ENCODE data around the gene RAD1.

Gene RAD1

DNA sequence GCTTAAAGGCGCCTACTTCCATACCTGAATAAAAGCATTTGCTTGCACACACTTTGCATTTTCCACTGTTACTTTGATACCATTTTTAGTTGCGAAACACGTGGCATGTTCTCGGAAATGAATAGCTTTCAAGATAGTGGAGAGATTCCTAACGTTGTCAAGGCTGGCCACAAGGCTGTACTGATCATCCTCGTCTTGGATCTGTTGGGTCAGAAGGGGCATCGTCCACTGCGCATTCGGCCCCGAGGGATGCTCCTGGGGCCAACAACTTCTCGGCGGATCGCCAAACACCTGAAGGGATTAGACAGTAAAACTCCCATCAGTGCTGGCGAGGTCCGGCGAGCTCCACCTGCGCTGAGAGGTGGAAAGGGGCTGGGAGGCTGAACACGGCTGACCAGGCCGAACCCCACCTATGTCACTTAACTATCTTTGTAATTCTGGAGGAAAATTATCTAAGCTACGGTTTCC is 599 bp downstream of the RAD1 start:
- no peak for DNase-seq

DNA sequence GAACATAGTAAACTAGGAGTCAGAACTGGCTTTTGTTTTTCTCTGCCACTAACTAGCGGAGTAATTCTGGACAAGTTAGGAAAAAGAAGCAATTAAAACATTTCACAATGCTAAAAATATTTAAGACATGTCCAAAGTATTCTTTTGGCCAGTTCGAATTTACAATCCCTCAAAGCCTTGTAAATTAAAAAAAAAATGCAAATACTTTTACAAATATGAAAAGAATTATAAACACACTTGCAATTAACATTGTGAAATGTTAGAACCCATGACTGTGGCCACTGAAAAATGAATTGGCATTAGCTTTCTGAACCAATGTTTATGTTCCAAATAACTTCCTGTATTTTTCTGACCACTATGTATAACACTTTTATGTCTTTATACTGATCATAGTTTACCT is 2.2 kb downstream of the RAD1 start:
- DNase-seq = no peak

DNA sequence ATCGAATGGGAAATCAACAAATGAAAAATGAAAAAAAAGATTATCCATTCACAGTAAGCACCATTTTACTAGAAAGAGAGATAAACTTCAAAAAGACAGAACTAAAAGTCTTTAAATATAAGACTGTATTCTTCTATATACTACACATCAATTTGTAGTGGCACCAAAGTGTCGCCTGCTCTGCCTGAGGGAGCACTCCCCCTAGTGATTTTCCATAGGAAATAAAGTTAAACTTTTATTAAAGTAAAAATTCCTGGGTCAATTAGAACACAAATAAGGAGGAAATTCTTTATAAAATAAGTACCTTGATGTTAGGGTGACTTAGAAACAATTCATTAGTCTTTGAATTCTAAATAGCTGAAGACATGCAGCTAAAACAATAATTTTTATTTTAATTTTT is 9.7 kb downstream of the RAD1 start:
- DNase-seq = no peak

DNA sequence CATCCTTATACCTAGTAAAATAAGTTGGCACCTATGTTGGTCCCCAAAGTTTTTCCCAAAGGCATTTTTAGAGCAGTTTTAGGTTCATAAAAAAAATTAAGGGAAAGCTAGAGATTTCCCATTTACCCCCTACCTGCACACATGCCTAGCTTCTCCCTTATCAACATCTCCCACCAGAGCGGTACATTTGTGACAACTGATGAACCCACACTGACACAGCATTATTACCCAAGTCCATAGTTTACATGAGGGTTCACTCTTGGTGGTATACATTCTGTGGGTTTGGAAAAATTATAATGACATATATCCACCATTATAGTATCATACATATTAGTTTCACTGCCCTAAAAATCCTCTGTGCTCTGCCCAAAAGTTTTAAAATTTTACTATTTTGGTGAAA is 12.0 kb downstream of the RAD1 start:
- DNase-seq = no peak

DNA sequence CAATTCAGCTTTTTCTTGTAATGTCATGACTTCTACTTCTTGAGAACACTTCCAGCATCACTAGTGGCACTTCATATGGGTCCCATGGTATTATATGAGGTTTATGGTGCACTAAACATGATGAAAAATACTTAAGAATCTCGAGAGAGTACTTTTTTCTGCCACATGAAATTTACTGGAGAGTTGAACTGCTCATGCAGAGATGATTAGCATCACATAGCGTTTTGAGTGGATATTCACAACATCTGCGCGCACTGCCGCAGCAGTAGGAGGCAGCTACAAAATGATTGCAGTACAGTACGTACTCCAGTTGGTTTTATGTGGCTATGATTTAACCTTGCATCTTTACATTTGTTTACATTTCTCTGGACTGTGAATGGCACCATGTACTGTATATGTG is 14.7 kb downstream of the RAD1 start:
- no peak for DNase-seq

DNA sequence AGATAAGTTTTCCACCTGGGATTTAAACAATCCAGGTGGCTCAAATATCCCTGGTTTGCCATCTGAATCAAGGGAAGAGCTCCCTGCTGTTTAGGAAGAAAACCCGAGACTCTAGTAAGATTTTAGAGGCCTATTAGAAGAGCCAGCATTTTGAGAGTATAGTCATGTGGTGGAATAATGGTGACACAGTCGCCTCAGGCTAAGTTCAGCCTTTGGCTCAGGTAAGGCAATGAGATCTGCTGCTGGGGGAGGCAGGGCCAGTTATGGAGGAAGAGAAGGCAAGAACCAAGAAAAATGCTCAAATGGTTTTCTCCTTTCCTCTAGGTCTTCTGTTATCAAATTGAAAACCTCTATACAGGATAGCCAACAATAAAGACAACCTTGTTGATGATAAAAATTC is 16.2 kb downstream of the RAD1 start:
- no peak for DNase-seq

DNA sequence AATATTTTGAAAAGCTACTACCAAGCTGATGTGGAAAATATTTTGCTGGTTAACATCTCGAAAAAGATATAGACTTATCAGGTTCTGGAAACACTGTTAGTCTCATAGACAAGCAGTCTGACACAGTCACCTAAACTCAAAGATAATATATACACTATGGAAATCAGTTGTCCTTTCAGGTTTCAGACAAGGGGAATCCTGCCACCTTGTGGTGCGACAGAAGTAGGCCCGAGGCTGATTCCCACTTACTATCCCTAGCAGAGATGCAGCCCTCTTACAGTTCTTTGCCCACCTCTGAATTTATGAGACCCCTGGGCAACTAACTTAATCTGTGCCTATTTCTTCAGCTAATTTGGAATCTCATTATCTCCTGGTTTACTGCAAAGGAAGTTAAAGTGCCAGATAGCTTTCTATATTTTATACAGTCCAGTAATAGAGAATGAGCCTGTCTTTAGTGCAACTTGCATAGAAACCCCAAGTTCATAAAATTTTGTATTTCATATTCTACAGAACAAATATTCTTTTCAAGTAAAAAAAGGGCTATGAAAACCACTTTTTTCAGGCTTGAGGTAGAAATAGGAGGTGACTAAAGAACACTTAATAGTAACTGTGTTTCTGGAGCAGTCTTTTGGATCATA is 16.9 kb downstream of the RAD1 start:
- peak; percentile 50 for DNase-seq

DNA sequence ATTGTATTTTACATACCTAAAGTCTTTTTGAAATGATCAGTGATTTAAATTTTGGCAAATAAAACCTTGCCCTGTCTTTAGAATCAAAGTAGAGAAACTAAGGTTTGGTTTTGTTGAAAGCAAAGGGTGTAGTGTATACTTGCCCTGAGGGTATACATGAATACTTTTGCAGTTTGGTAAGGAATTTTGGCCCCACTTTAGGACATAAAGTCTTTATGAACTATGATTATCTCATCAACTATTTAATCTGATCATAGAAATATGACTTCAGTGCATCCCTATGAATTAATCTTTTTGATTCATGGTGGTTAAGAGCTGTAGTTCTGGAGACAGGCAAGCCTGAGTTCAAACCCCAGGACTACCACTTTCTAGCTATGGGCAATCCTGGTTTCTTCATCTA is 17.7 kb downstream of the RAD1 start:
- DNase-seq = no peak

DNA sequence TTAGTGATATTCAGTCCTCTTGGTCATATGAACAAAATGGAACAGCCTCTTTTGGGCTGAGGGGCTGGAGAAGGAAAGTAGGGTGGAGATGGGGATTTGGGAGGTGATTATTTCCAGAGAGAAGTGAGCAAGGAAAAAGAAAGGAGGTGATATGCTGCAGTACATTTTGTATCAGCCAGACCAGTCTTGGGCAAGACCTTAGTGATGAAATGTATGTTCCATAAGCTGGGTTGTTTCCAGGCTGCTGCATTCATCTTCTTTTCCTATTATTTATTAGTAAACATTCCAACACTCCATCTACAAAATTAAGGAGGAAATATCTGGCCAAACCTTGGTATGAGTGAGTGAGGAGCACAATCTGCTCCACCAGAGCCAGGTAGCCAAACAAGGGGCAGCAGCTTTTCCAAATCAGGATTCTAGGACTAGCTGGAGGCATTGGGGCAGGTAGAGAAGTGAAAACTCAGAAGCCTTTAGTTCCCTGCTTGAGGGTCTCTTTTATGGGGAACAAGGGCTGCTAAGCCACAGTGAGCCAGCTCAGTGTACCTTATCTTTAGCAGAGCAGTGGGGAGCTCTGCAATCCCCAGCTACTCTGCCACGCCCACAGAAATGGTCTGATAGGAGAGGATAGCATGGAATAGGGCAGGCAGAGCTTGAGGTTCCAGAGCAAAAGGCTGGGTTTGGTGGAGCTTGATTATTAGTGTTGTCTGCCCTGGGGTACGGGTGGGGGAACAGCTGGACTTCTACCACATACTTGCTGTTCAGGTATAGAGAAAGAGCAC is 19.5 kb downstream of the RAD1 start:
- no peak for DNase-seq

DNA sequence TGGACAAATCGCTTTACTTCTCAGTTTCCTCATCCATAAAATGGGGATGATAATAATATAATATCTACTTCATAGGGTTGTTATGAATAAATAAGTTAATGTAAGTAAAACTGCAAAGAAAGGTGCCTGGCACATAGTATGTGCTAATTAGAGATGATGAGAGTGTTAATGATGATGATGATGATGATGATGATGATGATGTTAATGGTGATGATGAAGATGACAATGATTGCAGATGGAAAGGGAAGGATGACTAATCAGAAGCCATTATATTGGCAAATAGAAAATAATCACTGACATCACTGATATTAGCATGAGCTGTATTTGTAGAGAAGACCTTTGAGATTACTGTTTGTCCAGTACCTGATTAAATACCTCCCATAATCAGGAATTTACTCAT is 20.6 kb downstream of the RAD1 start:
- no peak for DNase-seq

DNA sequence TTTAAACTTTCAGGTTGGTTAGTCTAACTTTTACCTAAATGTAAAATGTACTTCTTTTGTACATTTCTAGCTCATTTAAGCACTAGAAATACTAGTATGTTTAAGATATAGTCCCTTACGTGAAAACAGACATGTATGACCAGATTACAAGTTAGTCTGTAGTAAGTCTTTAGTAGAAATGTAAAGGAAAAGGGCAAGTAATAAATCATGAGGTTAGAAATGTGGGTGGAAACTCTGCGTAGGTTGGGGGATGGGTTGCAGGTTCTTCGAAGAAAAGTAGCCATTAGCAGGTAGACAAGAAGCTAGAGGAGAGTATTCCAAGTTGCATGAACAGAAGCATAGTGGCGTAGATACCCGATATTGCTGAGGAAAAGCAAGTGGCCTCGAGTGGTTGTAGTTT is 22.9 kb downstream of the RAD1 start:
- DNase-seq = no peak

DNA sequence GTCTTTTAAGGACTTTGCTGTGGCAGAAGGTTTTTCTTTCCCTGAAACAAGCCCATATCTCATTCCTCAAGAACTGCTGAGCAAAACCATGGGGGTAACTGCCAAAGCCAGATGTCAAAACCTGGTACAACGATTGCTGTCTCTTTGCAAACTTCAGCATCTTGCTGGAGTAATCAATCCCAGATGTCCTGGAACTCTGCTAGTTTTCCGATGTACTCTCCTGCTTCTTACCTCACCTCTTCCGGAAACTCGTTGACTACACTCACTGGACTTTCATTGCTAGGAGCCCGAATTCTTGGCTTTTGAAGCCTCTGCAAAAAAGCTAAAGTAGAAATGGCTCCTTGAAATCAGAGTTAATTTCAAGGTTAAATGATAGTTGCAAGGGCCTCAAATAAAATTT is 23.3 kb downstream of the RAD1 start:
- DNase-seq = no peak

DNA sequence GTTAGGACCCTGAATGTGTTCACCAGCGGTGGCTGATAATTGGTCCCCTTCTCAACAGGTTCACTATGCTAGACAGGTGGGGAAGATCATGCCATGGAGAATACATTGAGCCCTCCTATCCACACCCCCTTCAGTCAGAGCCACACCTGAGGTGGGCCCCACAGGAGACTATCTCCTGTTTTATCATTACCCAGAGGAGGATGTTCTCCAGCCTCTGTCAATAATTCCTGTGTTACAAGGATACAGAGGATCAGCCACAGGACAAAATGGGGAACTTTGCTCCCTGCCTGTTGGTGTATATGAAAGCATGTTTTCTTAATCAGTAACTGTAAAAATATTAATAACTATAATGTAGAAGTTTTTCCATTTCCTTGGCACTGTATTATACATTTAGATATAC is 25.9 kb downstream of the RAD1 start:
- no peak for DNase-seq

DNA sequence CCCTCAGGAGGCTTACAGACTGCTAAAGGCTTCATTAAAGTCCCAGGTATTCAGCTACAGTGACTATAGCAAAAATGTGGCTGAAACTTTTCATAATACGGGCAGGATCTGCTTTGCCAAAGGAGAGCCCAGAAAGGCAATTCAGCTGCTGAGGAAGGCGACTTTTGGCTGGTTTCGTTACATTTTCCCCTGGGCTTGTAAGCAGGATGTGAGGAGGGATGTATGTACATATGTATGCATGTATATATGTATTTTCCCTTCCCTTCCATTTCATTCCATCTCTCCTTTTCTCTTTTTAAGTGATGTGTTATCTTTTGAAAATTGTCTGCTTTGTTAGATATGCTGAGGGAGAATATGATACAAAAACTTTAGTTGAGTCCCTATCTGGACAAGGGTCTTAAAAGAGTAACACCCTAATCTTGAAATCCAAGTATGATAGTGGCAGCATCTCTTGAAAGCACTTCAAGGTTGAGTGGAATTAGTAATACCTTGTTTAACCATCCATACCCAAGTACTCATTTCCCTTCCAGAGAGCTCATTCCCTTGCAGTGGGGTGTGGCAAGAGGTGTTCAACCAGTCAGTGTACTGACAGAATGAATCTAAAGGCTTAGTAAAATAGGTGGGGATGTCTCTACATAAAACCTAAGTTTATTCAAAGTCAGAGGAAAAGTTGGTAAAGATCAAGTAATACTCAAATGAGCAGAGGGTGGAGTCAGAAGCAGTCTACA is 28.7 kb downstream of the RAD1 start:
- no peak for DNase-seq

DNA sequence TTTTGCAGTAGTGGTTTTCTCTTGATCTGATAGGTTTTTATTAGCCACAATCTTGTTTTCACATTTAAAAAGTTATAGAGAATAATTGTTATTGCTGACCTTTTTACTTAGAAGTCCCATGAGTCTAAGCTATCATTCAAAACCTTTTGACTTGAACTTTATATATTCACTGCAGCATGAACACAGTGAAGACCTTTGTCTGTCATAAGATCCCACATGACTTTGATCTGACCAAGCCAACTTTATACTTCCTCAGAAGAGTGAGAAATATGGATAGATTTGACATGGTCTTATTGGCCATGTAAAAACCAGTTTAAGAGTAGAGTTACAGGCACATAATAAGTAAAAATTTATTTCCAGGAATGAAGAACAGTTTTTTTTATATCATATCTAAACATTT is 34.1 kb downstream of the RAD1 start:
- no peak for DNase-seq

DNA sequence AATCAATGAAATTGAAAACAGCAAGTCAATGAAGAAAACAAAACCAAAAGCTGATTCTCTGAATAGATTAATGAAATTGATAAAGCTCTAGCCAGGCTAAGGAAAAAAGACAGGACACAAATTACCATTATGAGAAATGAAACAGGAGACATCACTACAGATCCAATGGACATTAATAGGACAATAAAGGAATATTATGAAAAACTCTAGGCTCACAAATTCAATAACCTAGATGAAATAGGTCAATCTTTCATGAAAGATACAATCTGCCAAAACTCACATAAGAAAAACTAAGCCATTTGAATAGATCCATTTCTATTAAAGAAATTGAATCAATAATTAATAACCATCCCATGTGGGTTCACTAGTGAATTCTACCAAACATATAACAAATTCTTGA is 39.0 kb downstream of the RAD1 start:
- DNase-seq = no peak

DNA sequence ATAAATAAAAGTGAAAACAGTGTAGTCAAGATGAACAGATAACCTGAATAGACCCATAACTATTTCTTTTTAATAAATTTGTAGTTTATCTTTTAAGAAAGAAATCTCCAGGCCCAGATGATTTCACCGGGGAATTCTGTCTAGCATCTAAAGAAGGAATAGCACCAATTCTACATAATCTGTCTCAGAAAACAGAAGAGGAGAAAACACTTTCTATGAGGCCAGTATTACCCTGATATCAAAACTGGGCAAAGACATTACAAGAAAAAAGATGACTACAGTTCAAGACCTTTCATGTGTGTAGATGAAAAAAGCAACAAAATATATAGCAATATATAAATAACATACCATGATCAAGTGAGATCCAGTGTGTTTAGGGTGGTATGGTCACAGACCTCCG is 44.9 kb downstream of the RAD1 start:
- DNase-seq = no peak

DNA sequence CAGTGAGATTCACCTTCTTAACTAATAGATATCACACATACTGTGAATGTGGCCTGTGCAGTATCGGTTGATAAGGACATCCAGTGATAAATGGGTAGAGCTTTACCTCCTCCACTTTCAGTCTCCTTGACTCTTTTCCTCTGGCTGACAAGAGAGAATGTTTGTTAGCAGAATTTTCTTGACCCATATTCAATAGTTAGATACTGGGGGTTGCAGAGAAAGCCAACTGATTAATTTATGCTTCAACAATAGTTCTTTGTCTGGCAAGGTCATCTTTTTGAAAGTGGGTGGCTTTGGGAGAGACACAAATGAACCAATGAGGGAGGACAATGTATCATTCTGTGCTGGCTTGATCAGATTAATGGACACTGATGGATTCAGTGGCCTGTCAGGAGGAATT is 46.0 kb downstream of the RAD1 start:
- no peak for DNase-seq

DNA sequence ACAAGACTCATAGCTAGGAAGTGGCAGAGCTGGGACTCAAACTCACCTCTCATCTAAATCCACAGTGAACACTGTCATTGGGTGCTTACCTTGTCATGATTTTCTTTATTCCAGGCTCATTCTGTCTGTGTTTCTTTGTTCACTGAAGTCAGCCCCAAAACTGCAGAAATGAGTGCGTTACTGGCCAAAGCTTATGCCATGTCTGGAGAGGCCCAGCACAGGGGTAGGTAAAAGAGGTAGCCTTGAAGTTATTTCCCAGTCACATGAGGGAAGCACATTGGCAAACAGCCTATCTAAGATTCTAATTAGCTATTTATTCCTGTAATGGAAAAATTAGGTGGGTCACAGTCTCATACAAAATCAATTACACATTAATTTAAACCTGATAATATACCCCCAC is 46.5 kb downstream of the RAD1 start:
- DNase-seq = no peak

DNA sequence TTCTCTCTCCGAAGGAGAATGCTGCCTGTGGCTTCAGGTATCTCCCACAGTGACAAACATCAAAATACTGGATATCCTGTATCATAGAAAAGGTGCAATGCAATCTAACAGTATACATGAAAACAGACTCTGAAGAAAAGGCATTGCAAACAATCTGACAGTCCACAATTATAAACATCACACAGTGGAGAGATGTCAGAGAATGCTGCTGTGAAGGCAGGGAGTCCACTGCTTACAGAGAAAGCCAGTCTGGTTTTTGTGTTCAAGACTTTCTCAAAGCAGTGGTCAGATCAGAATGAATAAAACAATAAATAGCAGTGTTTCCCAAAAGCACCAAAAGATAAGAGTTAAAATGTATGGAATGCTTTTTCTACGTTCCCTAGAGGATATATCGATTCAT is 47.6 kb downstream of the RAD1 start:
- DNase-seq = no peak

DNA sequence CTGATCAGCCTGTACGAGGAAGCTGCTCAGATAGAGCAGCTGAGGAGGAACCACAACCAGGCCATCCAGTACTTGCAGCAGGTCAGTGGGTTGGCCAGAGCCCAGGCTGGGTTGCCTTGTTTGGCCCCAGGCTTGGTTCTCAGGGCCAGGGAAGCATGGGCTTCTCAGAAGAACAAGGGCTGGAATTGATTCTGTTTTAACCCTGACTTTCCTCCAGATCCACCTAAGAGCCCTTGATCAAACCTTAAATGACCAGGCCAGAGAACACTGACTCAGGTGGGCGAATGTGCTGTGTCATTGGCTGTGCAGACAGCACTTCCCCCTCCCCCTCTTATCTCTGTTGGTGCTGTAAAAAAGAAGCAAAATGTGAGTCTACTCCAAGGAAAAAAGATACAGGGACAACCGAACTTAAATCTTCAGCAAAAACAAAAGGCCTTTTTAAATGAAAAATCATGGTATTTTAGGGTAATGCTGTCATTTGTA is 48.3 kb downstream of the RAD1 start:
- no peak for DNase-seq

DNA sequence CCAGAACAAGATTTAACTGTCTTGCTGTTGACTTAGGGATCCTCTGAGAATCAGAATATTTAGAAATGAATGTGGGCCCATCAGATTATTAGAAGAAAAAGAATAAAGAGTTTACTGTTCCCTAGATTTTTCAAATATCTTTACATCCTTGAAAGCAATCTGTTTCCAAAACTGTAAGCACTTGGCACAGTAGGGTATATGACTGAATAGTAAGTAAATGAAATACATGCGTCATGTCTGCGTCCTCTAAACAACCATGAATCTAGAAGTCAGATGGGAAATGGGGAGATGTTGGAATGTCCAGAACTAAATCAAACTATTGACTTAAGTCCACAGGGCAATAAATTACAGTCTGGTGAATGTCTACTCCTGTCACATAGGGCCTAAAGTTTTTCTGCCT is 50.2 kb downstream of the RAD1 start:
- no peak for DNase-seq

DNA sequence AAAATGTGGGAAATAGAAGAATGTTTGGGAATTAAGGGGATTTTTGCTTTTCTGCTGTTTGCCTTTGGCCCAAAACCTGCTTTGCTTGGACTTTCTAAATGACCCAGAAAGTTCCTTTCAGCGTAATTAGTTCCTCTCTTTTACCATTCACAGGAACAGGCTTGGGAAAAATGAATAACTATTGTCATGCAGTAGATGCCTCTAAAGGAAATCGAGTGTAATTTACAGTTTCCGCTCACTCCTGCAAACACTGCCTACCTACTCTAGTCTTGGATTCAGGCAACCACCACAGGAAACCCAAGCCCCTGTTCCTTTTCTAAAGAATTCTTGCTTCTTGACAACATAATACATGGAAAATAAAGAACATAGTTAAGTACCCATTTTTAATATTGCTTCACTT is 51.4 kb downstream of the RAD1 start:
- no peak for DNase-seq

DNA sequence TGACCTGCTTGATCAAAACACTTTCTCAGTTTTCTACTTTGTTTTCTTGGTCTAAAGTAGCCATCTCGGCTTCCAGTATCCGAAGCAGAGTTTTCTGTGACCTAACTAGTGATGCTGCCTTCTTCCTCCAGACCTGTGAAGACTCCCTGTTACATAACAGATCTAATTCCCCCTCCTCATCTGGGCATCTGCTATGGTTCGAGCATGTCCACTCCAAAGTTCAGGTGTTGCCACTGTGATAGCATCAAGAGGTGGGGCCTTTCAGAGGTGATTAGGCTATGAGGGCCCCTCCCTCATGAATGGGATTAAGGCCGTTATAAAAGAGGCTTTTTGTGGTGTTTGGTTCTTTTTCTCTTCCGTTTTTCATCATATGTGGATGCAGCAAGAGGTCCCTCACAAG is 56.1 kb downstream of the RAD1 start:
- no peak for DNase-seq

Data from CD4-positive, alpha-beta T cell treated with Interleukin-15 for 1 hour (primary cell).